GM12878 (cell line): ENCODE measurements around the gene TBCE. TPM values are rescaled to one million over a fixed set of nuclear protein-coding genes. Genes with fewer than 3 reads are reported as not detected.

Experiments used
- ATAC-seq: fragments of 200-7000 bp; cut with Tn5 transposase; 3 replicates; pipeline ENCODE4 v1.9.1; 2020; ENCODE audit warnings: mild to moderate bottlenecking, moderate library complexity
- BruUV-seq: library from RNA; stranded (reverse); fragments of 400-500 nt; replicated peaks from 2 replicates; lab custom pipeline; 2021; lab: Mats Ljungman, UMichigan
- CTCF ChIA-PET: fragments of 300-600 bp; sonication (Branson Sonifier 250); formaldehyde crosslinking; extraction: SDS; loops from one replicate; lab custom pipeline; 2021; ENCODE audit warnings: inconsistent platforms; lab: Yijun Ruan, JAX
- POLR2A ChIA-PET: fragments of 350-600 bp; formaldehyde crosslinking; extraction: SDS; loops from one replicate; lab custom pipeline; 2021; ENCODE audit warnings: inconsistent platforms; lab: Charles Lee
- RAD21 ChIA-PET: fragments of 300-600 bp; sonication (Branson Sonifier 250); formaldehyde crosslinking; loops from one replicate; lab custom pipeline; 2023; ENCODE audit warnings: antibody characterized with exemption; ENCODE audit not compliant: unreplicated experiment; lab: Charles Lee
- SMC1A ChIA-PET: fragments of 300-600 bp; sonication (Branson Sonifier 250); formaldehyde crosslinking; loops from one replicate; lab custom pipeline; 2023; ENCODE audit not compliant: unreplicated experiment, uncharacterized antibody; lab: Charles Lee
- DNase-seq: peaks from one replicate; pipeline ENCODE4 v3.0.0-alpha.2; 2011; ENCODE audit warnings: low read depth, low spot score
- FAIRE-seq: peaks from 3 replicates; lab custom pipeline; 2011; peaks lifted over from hg19 to GRCh38; lab: Jason Lieb, UNC
- H2AFZ ChIP-seq: 2 replicates; pipeline ENCODE4 v1.6.0; 2011; ENCODE audit warnings: low read depth, low read length, control low read depth; ENCODE audit not compliant: control insufficient read depth
- H3K27ac ChIP-seq: 2 replicates; pipeline ENCODE4 v1.5.1; 2011; ENCODE audit warnings: control low read depth; ENCODE audit not compliant: control insufficient read depth, insufficient read depth
- H3K27me3 ChIP-seq, 2 experiments: replicated peaks in 1 of 2; 2 replicates each; pipeline versions ENCODE4 v1.6.0 to v1.6.1; 2011; ENCODE audit warnings: low read length in 1 of 2; ENCODE audit not compliant: control insufficient read depth in 2 of 2, insufficient read depth in 2 of 2
- H3K36me3 ChIP-seq, 2 experiments: 2 replicates each; pipeline ENCODE4 v1.5.1; 2011; ENCODE audit warnings: low read length in 1 of 2; ENCODE audit not compliant: control insufficient read depth in 2 of 2, insufficient read depth in 2 of 2
- H3K4me1 ChIP-seq: 2 replicates; pipeline ENCODE4 v1.6.1; 2011; ENCODE audit warnings: mild to moderate bottlenecking, low read length, moderate library complexity, mixed read lengths; ENCODE audit not compliant: control insufficient read depth, insufficient read depth
- H3K4me2 ChIP-seq: 2 replicates; pipeline ENCODE4 v1.6.0; 2011; ENCODE audit warnings: control low read depth; ENCODE audit not compliant: control insufficient read depth, insufficient read depth
- H3K4me3 ChIP-seq: fragments of 200-600 bp; sonication (generic); 2 replicates; pipeline ENCODE4 v1.5.1; 2016
- H3K79me2 ChIP-seq: 2 replicates; pipeline ENCODE4 v1.6.0; 2011; ENCODE audit warnings: low read length; ENCODE audit not compliant: control insufficient read depth, insufficient read depth
- H3K9ac ChIP-seq: 2 replicates; pipeline ENCODE4 v1.8.0; 2011; ENCODE audit warnings: low read length, control low read depth, mixed read lengths; ENCODE audit not compliant: control insufficient read depth, insufficient read depth
- H3K9me3 ChIP-seq: replicated peaks from 3 replicates; pipeline ENCODE4 v1.5.1; 2011; ENCODE audit warnings: mild to moderate bottlenecking, low read length; ENCODE audit not compliant: control insufficient read depth, insufficient read depth
- H4K20me1 ChIP-seq: 2 replicates; pipeline ENCODE4 v1.6.0; 2011; ENCODE audit not compliant: control insufficient read depth, insufficient read depth
- CEBPB ChIP-seq, 2 experiments: fragments of 150-350 bp in 1 of 2; IDR thresholded peaks; 2 replicates each; pipeline ENCODE4 v1.6.1; 2012 to 2014; ENCODE audit warnings: low read depth in 2 of 2, low read length in 2 of 2, borderline replicate concordance in 1 of 2, inconsistent platforms in 1 of 2
- CREM ChIP-seq: IDR thresholded peaks from 2 replicates; pipeline ENCODE4 v1.6.1; 2014; ENCODE audit warnings: antibody characterized with exemption, low read depth
- CUX1 ChIP-seq: IDR thresholded peaks from 2 replicates; pipeline ENCODE4 v1.6.1; 2012; ENCODE audit warnings: improper control_type of control experiment, low read depth, low read length; ENCODE audit not compliant: insufficient replicate concordance
- EP300 ChIP-seq, 2 experiments: fragments of 150-350 bp in 1 of 2; IDR thresholded peaks; 2 replicates each; pipeline ENCODE4 v1.6.1; 2011 to 2012; ENCODE audit warnings: low read depth in 2 of 2, low read length in 2 of 2, borderline replicate concordance in 1 of 2, improper control_type of control experiment in 1 of 2, inconsistent platforms in 1 of 2; ENCODE audit not compliant: control insufficient read depth in 1 of 2
- HDGF ChIP-seq: fragments of 450-650 bp; IDR thresholded peaks from 2 replicates; pipeline ENCODE4 v1.6.1; 2016; ENCODE audit warnings: antibody characterized with exemption
- PAX5 ChIP-seq: IDR thresholded peaks from 2 replicates; pipeline ENCODE4 v1.6.1; 2011; ENCODE audit warnings: low read depth, low read length, borderline replicate concordance
- RBBP5 ChIP-seq: fragments of 200-600 bp; sonication (generic); conservative IDR thresholded peaks from 2 replicates; pipeline ENCODE4 v1.6.1; 2016
- SPI1 ChIP-seq: IDR thresholded peaks from 2 replicates; pipeline ENCODE4 v1.6.1; 2011; ENCODE audit warnings: low read depth, mild to moderate bottlenecking, low read length, moderate library complexity, borderline replicate concordance; ENCODE audit not compliant: insufficient read depth
- YY1 ChIP-seq: IDR thresholded peaks from 2 replicates; pipeline ENCODE4 v1.6.1; 2011; ENCODE audit warnings: low read depth, mild to moderate bottlenecking, low read length
- WGBS: methylation state at CpG from one replicate; pipeline ENCODE4 v1.1.6; 2016; ENCODE audit warnings: low lambda C conversion rate; ENCODE audit not compliant: insufficient replicate concordance, insufficient coverage; ENCODE audit errors: missing lambda C conversion rate; 5-methylcytosine and 5-hydroxymethylcytosine counted together
- in situ Hi-C: fragments of 300-500 bp; cut with MboI; formaldehyde crosslinking; loops from 9 replicates; pipeline ENCODE4 v1.14.3; 2018; ENCODE audit warnings: mixed read lengths
- intact Hi-C: fragments of 100-400 bp; cut with micrococcal nuclease; formaldehyde crosslinking; loops from one replicate; pipeline ENCODE4 v1.14.2; 2022; ENCODE audit not compliant: unreplicated experiment
- polyA plus RNA-seq, 11 experiments: library from polyadenylated mRNA; depleted of rRNA in 4 of 11; unstranded in 6 of 11; stranded (reverse) in 5 of 11; fragments of >200 nt; fragmentation: Nextera tagmentation in 4 of 11; fragmentation: Illumina TruSeq in 1 of 11; extraction: Ambion mirVana in 4 of 11; extraction: Trizol in 1 of 11; gene quantifications; 1 replicate in 1 of 11; 2 replicates in 10 of 11; pipeline versions ENCODE4 v1.2.1 to v1.2.3, GENCODE V29; 2011 to 2016; ENCODE audit warnings: inconsistent platforms in 2 of 11, missing spikeins in 2 of 11, low read depth in 1 of 11
- total RNA-seq, 4 experiments: library from RNA; depleted of rRNA in 3 of 4; stranded (reverse); fragments of >200 nt in 3 of 4; fragmentation: Illumina TruSeq in 1 of 4; extraction: Trizol in 1 of 4; gene quantifications; 2 replicates each; pipeline versions ENCODE4 v1.2.1 to v1.2.3, GENCODE V29; 2013 to 2021
- TF ChIP-seq, protein P1 (sequence below): fragments of 450-650 bp; IDR thresholded peaks from 2 replicates; pipeline ENCODE4 v1.6.1; 2017; ENCODE audit warnings: mild to moderate bottlenecking, moderate library complexity

The TBCE gene
- total and polyA plus RNA-seq, 10 of the 15 experiments (the other 5 are each of a cell fraction or from before 2014, with no cell fraction given): 22.7 to 48.7 (median 29.2) TPM

GRCh38 chr1:235416662-235417049 is 49.4 kb downstream of the TBCE start:
- Histone ChIP-seq H4K20me1 (no peaks in the 10 kb centered on the region), H3K36me3 (no peaks in the 10 kb centered on the region; a peak in 1 of 4 replicates), H3K27me3 (no peaks in the 10 kb centered on the region), H3K9ac (no peak overlapping the region), H3K4me2 (no peak overlapping the region), H3K27ac (no peak overlapping the region), H3K4me1 (no peaks in the 10 kb centered on the region), H3K4me3 (no peak overlapping the region), H2AFZ (no peak overlapping the region), H3K79me2 (no peaks in the 10 kb centered on the region), H3K9me3 (no peaks in the 10 kb centered on the region)
- no peak for ATAC-seq
- no peak for FAIRE-seq
- POLR2A ChIA-PET: interaction anchor here (0.7 to 1.5 kb wide), 3 partner anchors 175 to 312 kb away, joined by 3 to 9 read pairs (median 3); partner anchors contain the start of gene RBM34
- in situ Hi-C loops: loop anchor here (5.0 kb wide), 2 partner anchors 169 to 314 kb away; no protein-coding TSS in a partner anchor
- 96% methylated on average over 1 of the region's 1 CpG for WGBS
- intact Hi-C loops: loop anchor here (2.0 to 10.0 kb wide), 6 partner anchors 219 to 1302 kb away; no protein-coding TSS in a partner anchor
- no peak for DNase-seq
- CTCF ChIA-PET: interaction anchor here (0.6 to 5.3 kb wide), 93 partner anchors 8 to 1094 kb away, joined by 3 to 101 read pairs (median 5); partner anchors contain the start of genes B3GALNT2, RBM34 and TBCE
- SMC1A ChIA-PET: interaction anchor here (0.6 to 3.3 kb wide), 46 partner anchors 10 to 1301 kb away, joined by 3 to 46 read pairs (median 5); partner anchors contain the start of genes B3GALNT2, RBM34 and TBCE
- BruUV-seq: no TSS peak
- RAD21 ChIA-PET: interaction anchor here (0.5 to 3.3 kb wide), 38 partner anchors 9 to 928 kb away, joined by 3 to 28 read pairs (median 5); partner anchors contain the start of genes B3GALNT2, GGPS1, RBM34 and TOMM20
- no peak for TF ChIP-seq SPI1
- no peak for TF ChIP-seq RBBP5
- no peak for TF ChIP-seq EP300 (IDR thresholded peaks at IDR 0.05; ENCODE audit: borderline replicate concordance in 1 of 2, control insufficient read depth in 1 of 2, low read depth in 2 of 2, low read length in 2 of 2)
- TF ChIP-seq CEBPB (IDR thresholded peaks at IDR 0.05; ENCODE audit: borderline replicate concordance in 1 of 2, low read depth in 2 of 2, low read length in 2 of 2): no peak
- no peak for TF ChIP-seq CUX1
- TF ChIP-seq PAX5: no peak
- TF ChIP-seq HDGF: no peak
- TF ChIP-seq, protein P1, sequence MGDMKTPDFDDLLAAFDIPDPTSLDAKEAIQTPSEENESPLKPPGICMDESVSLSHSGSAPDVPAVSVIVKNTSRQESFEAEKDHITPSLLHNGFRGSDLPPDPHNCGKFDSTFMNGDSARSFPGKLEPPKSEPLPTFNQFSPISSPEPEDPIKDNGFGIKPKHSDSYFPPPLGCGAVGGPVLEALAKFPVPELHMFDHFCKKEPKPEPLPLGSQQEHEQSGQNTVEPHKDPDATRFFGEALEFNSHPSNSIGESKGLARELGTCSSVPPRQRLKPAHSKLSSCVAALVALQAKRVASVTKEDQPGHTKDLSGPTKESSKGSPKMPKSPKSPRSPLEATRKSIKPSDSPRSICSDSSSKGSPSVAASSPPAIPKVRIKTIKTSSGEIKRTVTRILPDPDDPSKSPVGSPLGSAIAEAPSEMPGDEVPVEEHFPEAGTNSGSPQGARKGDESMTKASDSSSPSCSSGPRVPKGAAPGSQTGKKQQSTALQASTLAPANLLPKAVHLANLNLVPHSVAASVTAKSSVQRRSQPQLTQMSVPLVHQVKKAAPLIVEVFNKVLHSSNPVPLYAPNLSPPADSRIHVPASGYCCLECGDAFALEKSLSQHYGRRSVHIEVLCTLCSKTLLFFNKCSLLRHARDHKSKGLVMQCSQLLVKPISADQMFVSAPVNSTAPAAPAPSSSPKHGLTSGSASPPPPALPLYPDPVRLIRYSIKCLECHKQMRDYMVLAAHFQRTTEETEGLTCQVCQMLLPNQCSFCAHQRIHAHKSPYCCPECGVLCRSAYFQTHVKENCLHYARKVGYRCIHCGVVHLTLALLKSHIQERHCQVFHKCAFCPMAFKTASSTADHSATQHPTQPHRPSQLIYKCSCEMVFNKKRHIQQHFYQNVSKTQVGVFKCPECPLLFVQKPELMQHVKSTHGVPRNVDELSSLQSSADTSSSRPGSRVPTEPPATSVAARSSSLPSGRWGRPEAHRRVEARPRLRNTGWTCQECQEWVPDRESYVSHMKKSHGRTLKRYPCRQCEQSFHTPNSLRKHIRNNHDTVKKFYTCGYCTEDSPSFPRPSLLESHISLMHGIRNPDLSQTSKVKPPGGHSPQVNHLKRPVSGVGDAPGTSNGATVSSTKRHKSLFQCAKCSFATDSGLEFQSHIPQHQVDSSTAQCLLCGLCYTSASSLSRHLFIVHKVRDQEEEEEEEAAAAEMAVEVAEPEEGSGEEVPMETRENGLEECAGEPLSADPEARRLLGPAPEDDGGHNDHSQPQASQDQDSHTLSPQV: no peak
- no peak for TF ChIP-seq CREM
- TF ChIP-seq YY1: no peak
